GM12872 (cell line): ENCODE results near the gene TTLL11.

Experiments used
- TF ChIP-seq, protein P1 (sequence below): IDR thresholded peaks from 3 replicates; pipeline ENCODE4 v1.5.1; 2011; ENCODE audit warnings: low read depth, mild to moderate bottlenecking, low read length, moderate library complexity; ENCODE audit not compliant: insufficient read depth

Gene TTLL11

DNA sequence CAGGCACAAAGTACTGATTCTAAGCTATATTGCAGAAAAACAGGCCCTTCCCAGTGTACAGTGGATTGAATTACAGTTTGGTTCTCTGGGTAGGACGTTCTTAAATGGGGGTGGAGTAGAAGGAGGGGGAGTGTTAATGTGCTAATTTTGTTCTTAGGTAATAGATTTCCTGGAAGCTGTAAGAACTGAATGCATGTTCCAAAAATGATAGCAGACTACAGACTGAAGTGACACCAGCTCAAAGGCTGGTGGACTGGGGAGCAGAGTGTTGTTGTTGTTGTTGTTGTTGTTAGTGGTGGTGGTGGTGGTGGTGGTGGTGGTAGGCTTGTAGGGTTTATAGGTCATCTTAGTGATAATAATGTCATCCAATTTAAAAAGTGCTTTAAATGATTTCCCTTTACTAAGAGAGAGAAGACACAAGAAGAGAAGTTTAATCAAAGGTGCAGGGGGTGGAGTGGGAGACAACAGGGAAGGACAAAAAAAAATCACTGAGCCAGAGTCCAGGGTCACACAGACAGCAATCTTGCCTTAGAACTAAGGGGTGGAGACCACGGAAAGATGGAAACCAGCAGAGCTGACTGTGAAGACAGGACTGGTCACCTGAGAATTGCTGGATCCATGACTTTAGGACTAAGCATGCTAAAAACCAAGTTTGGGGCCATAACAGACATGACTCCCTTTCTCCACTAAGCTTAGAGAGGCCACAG lies 27.0 kb downstream of the TTLL11 start:
- TF ChIP-seq, protein P1, sequence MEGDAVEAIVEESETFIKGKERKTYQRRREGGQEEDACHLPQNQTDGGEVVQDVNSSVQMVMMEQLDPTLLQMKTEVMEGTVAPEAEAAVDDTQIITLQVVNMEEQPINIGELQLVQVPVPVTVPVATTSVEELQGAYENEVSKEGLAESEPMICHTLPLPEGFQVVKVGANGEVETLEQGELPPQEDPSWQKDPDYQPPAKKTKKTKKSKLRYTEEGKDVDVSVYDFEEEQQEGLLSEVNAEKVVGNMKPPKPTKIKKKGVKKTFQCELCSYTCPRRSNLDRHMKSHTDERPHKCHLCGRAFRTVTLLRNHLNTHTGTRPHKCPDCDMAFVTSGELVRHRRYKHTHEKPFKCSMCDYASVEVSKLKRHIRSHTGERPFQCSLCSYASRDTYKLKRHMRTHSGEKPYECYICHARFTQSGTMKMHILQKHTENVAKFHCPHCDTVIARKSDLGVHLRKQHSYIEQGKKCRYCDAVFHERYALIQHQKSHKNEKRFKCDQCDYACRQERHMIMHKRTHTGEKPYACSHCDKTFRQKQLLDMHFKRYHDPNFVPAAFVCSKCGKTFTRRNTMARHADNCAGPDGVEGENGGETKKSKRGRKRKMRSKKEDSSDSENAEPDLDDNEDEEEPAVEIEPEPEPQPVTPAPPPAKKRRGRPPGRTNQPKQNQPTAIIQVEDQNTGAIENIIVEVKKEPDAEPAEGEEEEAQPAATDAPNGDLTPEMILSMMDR = no peak

DNA sequence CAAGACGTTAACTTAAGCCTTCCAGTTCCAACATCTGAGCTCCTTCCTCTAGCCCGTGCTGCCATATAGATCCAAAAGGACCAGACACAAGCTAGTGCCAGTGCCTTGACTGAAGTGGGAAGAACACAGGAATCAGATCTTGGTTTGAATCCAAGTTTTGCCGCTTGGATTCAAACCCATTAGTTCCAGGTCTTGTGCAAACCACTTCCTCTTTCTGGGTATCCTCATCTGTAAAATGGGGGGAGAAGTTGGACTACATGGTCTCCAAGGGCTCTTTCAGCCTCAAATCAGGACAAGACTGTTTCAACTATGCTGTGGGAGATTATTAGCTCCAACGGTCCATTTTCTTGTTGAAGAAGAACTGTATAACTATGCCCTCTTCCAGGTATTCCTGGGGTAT lies 32.6 kb downstream of the TTLL11 start:
- TF ChIP-seq, protein P1 = no peak

DNA sequence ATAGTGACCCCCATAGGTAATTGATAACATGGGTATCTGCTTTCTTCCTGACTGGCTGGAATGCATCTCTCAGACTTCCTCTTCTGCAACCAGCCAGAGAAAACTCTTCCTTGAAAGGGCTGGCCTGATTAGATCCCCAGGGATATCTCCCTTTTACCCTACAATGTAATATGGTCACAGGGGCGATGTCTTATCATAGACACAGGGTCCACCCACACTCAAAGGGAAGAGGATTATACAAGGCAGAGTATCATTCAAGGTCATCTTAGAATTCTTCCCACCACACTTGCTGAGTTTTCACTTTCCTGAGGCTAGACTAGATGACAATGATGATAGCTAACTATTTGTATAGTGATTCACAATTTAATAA lies 33.2 kb downstream of the TTLL11 start:
- TF ChIP-seq, protein P1 = no peak

DNA sequence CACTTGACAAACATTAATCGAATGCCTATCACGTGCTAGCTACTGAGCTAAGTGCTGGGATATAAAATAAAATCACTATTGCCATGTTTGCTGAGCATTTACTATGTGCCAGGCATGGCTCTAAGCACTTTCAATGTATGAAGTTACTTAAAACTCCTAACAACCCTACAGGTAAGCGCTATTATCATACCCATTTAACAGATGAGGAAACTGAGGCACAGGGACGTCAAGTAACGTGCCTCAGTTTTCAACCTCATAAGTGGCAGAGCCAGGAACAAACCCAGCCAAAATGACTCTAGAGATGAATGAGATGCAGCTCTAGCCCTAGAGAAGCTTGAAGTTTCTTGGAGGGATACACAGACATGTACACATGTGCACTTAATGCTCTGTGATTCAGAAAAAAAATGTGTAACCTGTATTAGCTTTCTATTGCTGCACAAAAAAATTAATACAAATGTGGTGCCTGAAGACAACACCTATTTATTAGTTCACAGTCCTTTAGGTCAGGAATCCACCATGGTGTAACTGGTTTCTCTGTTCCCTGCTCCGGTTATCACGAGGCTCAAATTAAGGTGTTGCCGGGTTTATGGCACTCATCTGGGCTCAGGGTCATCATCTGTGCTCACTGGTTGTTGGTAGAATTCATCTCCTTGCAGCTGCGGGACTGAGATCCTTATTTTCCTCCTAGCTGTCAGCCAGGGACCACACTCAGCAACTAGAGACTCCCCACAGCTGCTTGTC lies 33.7 kb downstream of the TTLL11 start:
- TF ChIP-seq, protein P1 = no peak

DNA sequence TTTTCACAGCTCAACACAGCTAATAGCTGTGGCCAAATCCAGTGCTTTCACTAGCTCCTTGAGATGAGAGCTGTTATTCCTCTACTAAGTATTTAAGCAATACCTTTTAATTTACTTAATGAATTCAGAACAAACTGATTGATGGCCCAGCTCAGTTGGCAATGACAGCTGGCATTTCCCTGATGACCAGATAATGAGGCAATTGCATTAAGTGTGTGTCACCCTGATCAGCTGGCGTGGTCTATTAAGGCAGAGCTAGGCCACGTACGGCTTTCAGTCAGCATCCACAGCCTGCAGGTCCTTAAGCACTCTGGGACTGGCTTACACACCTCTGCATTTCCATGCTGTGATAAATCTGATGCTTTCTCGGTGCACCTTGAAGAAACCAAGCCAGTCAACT lies 34.4 kb downstream of the TTLL11 start:
- TF ChIP-seq, protein P1 = no peak

DNA sequence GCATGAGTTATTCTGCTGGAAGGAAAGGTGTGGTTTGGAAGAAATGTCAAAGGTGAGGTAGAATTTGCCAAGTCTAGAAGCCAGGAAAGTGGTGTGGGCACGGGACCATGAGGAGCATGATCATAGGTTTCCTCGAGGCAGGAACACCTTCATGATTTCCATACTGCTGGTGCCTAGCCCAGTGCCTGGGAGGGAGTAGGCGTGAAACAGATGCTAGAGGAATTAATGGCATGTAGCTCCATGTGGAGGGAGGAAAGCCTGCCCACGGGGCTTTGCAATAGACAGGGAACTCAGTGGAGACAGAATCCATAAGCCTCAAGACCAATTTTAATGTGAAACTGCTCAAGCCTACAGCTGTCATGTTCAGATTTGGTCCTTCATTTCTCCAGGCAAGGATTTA lies 35.1 kb downstream of the TTLL11 start:
- TF ChIP-seq, protein P1 = no peak

DNA sequence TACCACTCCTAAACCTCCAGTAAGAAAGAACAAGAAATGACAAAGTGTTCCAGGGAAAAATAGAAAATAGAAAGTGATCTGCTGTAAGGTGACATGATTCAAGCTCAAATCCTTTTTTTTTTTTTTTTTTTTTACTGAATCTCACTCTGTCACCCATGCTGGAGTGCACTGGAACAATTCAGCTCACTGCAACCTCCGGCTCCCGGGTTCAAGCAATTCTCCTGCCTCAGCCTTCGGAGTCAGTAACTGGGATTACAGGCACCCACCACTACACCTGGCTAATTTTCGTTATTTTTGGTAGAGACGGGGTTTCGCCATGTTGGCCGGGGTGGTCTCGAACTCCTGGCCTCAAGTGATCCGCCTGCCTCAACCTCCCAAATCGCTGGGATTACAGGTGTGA lies 35.9 kb downstream of the TTLL11 start:
- TF ChIP-seq, protein P1 = no peak
